CD4-positive, CD25-positive, alpha-beta regulatory T cell (primary cell): ENCODE results near the gene SYNE4. TPM values are rescaled to one million over a fixed set of nuclear protein-coding genes. Genes with fewer than 3 reads are reported as not detected.
A peak's percentile ranks its signal among the peaks of the same experiment; 100 is the strongest.

Experiments used
- ATAC-seq, 2 donors: fragments of 150-1000 bp; cut with Tn5 transposase; one replicate each; pipeline ENCODE4 v1.10.0; 2021; ENCODE audit warnings: low read depth in 2 of 2, moderate number of reproducible peaks in 2 of 2, moderate library complexity in 1 of 2
- DNase-seq, 3 donors: peaks; one replicate each; pipeline versions ENCODE4 v3.0.0 to v3.0.0-alpha.2; 2012 to 2022; ENCODE audit warnings: mixed read lengths in 1 of 3
- H3K27ac ChIP-seq: one replicate; pipeline ENCODE4 v1.7.0; 2013; ENCODE audit warnings: mild to moderate bottlenecking, low read length; ENCODE audit not compliant: insufficient read depth, poor library complexity, severe bottlenecking
- H3K27me3 ChIP-seq: one replicate; pipeline ENCODE4 v1.7.0; 2013; ENCODE audit warnings: low read length; ENCODE audit not compliant: control insufficient read depth, insufficient read depth
- H3K36me3 ChIP-seq: one replicate; pipeline ENCODE4 v1.7.0; 2013; ENCODE audit warnings: mild to moderate bottlenecking, low read length, moderate library complexity; ENCODE audit not compliant: control insufficient read depth, insufficient read depth
- H3K4me1 ChIP-seq: 2 replicates; pipeline ENCODE4 v1.7.0; 2013; ENCODE audit warnings: mild to moderate bottlenecking, low read length; ENCODE audit not compliant: insufficient read depth, control insufficient read depth, poor library complexity, severe bottlenecking
- H3K4me3 ChIP-seq: one replicate; pipeline ENCODE4 v1.7.0; 2013; ENCODE audit warnings: low read depth, mild to moderate bottlenecking, low read length, moderate library complexity
- H3K9me3 ChIP-seq, 2 experiments: 1 replicate in 1 of 2; 2 replicates in 1 of 2; pipeline ENCODE4 v1.7.0; 2013; ENCODE audit warnings: low read length in 2 of 2, mild to moderate bottlenecking in 1 of 2, moderate library complexity in 1 of 2; ENCODE audit not compliant: control insufficient read depth in 2 of 2
- H3K27ac Mint-ChIP-seq, 3 donors: one replicate each; pipeline ENCODE4 v1.8.0; 2020 to 2022; ENCODE audit warnings: mild to moderate bottlenecking in 3 of 3, mixed read lengths in 3 of 3, moderate library complexity in 2 of 3
- H3K27me3 Mint-ChIP-seq: one replicate; pipeline ENCODE4 v1.8.0; 2022; ENCODE audit warnings: mild to moderate bottlenecking, mixed read lengths
- H3K36me3 Mint-ChIP-seq: one replicate; pipeline ENCODE4 v1.8.0; 2020; ENCODE audit warnings: mixed read lengths
- H3K4me1 Mint-ChIP-seq, 4 donors: one replicate each; pipeline ENCODE4 v1.8.0; 2020 to 2022; ENCODE audit warnings: mixed read lengths in 4 of 4, mild to moderate bottlenecking in 1 of 4
- H3K4me3 Mint-ChIP-seq, 4 donors: one replicate each; pipeline ENCODE4 v1.8.0; 2020 to 2022; ENCODE audit warnings: mild to moderate bottlenecking in 4 of 4, mixed read lengths in 4 of 4, moderate library complexity in 3 of 4
- H3K9me3 Mint-ChIP-seq, 7 donors: one replicate each; pipeline ENCODE4 v1.8.0; 2020 to 2022; ENCODE audit warnings: mixed read lengths in 7 of 7, mild to moderate bottlenecking in 3 of 7, moderate library complexity in 2 of 7
- polyA plus RNA-seq, 4 donors: library from polyadenylated mRNA; unstranded; fragments of 300-500 nt; fragmentation: Illumina TruSeq; gene quantifications; one replicate each; pipeline ENCODE4 v1.2.3, GENCODE V29; 2021
- total RNA-seq: library from RNA; stranded (reverse); gene quantifications from one replicate; pipeline ENCODE4 v1.2.3, GENCODE V29; 2022

Gene SYNE4
- total and polyA plus RNA-seq, 5 donors from 2014 or later = 0.40 to 1.5 TPM; not detected in 3

DNA sequence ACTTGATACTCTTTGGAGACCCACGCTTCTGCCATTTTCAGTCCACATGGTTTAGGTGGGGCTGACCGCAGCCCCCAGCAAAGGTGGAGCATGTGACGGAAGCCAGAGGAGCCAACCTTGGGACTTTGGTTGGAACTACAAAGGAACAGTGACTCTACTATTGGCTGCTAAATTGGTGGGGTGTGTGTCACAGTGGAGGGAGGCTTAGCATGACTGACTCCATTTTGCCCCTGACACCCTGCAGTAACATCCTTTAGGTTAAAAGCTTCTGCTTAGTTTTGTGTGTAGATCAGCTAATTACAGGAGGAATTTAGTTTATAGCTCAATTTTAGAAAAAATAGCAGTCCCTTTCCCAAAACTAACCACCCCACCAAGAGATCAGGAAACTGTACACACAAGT, 7.0 kb downstream of the SYNE4 start:
- peaks cover 9 to 42% (median 19%) of the 10 kb centered on the region in 4 donors for H3K4me1 Mint-ChIP-seq
- no peak overlapping the region for H3K27ac ChIP-seq
- H3K36me3 ChIP-seq = peaks cover 10% of the 10 kb centered on the region
- no peaks in the 10 kb centered on the region for H3K9me3 ChIP-seq
- ATAC-seq (no peak), DNase-seq (no peak)
- H3K4me1 ChIP-seq = peaks cover 3% of the 10 kb centered on the region
- no peak overlapping the region for H3K4me3 Mint-ChIP-seq
- no peaks in the 10 kb centered on the region for H3K27me3 ChIP-seq
- peak overlapping the region in 1 of 3 donors; percentile 44 for H3K27ac Mint-ChIP-seq
- H3K27me3 Mint-ChIP-seq = no peaks in the 10 kb centered on the region
- no peaks in the 10 kb centered on the region for H3K9me3 Mint-ChIP-seq
- no peak overlapping the region for H3K4me3 ChIP-seq
- H3K36me3 Mint-ChIP-seq = peaks cover 20% of the 10 kb centered on the region

DNA sequence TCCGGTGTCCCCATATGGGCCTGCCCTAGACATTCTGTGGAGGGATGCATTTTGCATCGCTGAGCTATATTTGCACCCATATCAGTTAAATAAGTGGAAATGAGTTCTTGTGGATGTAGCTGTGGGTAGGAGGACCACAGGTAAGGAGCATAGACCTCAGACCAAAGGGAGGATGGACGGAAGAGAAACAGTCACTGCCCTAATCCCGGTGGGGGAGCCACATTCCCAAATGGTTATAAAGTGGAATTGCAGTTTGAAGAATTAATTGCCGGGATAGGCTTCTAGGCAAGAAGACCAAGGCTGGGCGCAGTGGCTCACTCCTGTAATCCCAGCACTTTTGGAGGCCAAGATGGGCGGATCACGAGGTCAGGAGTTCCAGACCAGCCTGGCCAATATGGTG, 11.8 kb downstream of the SYNE4 start:
- no peaks in the 10 kb centered on the region for H3K9me3 Mint-ChIP-seq
- H3K27me3 Mint-ChIP-seq = no peaks in the 10 kb centered on the region
- Histone ChIP-seq H3K4me3 (no peak overlapping the region), H3K4me1 (peaks cover 23% of the 10 kb centered on the region), H3K9me3 (no peaks in the 10 kb centered on the region), H3K27ac (peak overlapping the region; percentile 35), H3K36me3 (peaks cover 10% of the 10 kb centered on the region), H3K27me3 (no peaks in the 10 kb centered on the region)
- no peak for ATAC-seq
- H3K27ac Mint-ChIP-seq = peak overlapping the region; percentile 87 to 94 (median 91)
- H3K4me3 Mint-ChIP-seq = peak overlapping the region; percentile 87 to 92 (median 91)
- peaks cover 10% of the 10 kb centered on the region for H3K36me3 Mint-ChIP-seq
- peaks cover 9 to 52% (median 31%) of the 10 kb centered on the region in 4 donors for H3K4me1 Mint-ChIP-seq
- no peak for DNase-seq

DNA sequence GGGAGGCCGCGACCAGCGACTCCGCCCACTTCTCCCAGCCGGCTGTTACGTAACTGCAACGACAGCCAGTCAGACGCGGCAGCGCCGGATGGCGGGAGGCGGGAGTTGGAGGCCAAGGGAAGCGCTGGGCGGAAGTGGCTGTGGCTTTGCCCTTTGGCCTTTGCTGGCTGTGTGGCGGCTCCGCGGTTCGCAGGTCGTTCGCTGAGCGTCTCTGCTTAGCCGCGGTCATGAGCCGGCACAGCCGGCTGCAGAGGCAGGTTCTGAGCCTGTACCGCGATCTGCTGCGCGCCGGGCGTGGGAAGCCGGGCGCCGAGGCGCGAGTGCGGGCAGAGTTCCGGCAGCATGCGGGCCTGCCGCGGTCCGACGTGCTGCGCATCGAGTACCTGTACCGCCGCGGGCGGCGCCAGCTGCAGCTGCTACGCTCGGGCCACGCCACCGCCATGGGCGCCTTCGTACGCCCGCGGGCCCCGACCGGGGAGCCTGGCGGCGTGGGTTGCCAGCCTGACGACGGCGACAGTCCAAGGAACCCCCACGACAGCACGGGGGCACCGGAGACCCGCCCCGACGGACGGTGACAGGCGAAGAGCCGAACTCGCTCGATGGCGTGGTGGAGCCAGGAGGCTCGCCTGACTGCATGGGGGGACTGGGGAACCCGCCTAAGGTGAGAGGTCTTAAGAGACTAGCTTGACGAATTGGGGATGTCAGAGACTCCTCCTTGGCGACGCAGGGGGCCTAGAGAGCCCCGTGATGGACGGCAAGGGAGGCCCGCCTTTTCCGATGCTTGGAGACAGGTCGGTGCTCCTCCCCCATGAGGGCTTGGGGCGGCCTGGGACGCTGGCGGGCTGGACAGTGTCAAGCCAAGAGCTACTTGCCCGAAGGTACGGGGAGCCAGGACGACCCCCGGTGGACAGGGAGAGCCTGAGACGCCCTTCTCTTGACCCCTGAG, 13.3 kb downstream of the SYNE4 start, which contains the start of gene SDHAF1:
Gene SDHAF1 (plus strand): TSS at position 141 of the 946 bp plus-strand sequence. CDS start 87 bp downstream, at position 228.
- Mint-ChIP-seq H3K4me1 (peaks cover 4 to 42% (median 28%) of the 10 kb centered on the region in 4 donors), H3K4me3 (peak within 1 kb of the TSS; percentile 91 to 98 (median 95)), H3K27me3 (no peaks in the 10 kb centered on the region), H3K9me3 (no peaks in the 10 kb centered on the region), H3K36me3 (peaks cover 6% of the 10 kb centered on the region), H3K27ac (peak within 1 kb of the TSS; percentile 87 to 99 (median 94))
- H3K9me3 ChIP-seq = no peaks in the 10 kb centered on the region
- peak; percentile 91 to 93 for ATAC-seq
- peaks cover 5% of the 10 kb centered on the region for H3K36me3 ChIP-seq
- peak within 1 kb of the TSS; percentile 75 for H3K27ac ChIP-seq
- H3K4me3 ChIP-seq = peak within 1 kb of the TSS; percentile 80
- peak; percentile 90 to 96 (median 91) for DNase-seq
- H3K27me3 ChIP-seq = no peaks in the 10 kb centered on the region
- H3K4me1 ChIP-seq = peaks cover 23% of the 10 kb centered on the region

DNA sequence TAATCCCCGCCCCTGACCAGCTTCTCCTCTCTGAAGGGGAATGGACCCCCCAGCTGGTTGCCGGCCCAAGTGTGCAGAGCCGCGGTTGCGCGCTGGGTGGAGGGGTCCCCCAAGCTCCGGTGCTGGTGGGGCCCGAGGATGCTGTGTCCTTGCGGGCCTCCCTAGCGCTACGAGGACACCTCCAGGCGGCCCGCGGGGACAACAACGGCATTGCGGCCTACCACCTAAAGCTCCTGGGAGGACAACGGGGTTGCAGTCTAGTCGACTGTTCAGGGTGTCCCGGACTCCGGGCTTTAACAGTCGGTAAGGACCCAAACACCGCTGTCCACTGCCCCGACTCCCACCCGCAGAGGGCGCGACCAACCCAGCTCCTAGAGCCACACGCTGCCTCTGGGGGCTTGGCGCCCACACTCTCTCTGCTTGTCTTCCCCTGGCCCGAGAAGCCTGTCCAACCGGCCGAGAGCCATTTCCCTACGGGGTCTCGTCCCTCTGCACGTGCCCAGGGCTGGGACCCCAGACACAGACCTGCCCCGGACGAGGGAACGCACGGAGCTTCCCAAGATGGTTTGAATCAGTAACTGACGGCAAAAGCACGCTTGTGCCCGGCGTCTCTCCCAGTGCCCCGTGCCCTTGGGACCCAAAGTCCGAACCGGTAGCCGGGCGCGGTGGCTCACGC, 14.6 kb downstream of the SYNE4 start:
- H3K27me3 ChIP-seq = no peaks in the 10 kb centered on the region
- DNase-seq (no peak), ATAC-seq (no peak)
- peaks cover 5% of the 10 kb centered on the region for H3K36me3 ChIP-seq
- Mint-ChIP-seq H3K9me3 (no peaks in the 10 kb centered on the region), H3K27me3 (no peaks in the 10 kb centered on the region), H3K36me3 (peaks cover 6% of the 10 kb centered on the region), H3K4me1 (peaks cover 0 to 33% (median 21%) of the 10 kb centered on the region in 4 donors), H3K4me3 (peak overlapping the region; percentile 84 to 98 (median 92)), H3K27ac (peak overlapping the region in 2 of 3 donors; percentile 90 to 99)
- no peaks in the 10 kb centered on the region for H3K9me3 ChIP-seq
- H3K4me3 ChIP-seq = no peak overlapping the region
- H3K4me1 ChIP-seq = peaks cover 23% of the 10 kb centered on the region
- H3K27ac ChIP-seq = peak overlapping the region; percentile 75

DNA sequence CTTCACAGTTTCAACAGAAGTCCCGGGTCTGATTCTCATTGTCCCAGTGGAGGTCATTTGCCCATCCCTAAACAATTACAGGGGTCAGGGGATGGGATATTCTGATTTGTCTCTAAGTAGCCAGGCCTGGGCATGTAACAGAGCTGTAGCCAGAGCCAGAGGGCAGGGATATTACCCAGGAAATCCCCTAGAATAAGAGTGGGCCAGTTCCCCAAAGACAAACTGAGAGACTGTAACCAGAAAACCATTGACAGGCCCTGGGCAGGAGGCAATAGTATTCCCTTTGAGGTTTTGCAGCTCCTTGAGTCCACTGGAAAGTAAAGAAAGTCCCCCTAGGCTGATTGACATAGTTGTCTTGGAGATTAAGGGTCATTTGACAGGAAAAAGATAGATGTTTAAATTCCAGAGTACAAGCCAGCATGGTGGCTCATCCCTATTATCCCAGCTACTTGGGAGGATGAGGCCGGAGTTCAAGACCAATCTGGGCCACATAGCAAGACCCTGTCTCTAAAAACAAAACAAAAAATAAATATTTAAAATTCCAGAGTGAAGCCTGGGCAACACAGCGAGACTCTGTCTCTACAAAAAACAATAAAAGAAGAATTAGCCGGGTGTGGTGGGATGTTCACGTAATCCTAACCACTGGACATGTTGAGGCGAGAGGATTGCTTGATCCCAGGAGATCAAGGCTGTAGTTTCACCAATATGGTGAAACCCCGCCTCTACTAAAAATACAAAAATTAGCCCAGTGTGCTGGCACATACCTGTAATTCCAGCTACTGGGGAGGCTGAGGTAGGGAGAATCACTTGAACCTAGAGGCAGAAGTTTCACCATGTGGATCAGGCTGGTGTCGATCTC, 15.5 kb downstream of the SYNE4 start:
- ATAC-seq (no peak), DNase-seq (no peak)
- Histone ChIP-seq H3K27me3 (no peaks in the 10 kb centered on the region), H3K4me3 (no peak overlapping the region), H3K27ac (no peak overlapping the region), H3K36me3 (peaks cover 5% of the 10 kb centered on the region), H3K9me3 (no peaks in the 10 kb centered on the region), H3K4me1 (peaks cover 23% of the 10 kb centered on the region)
- H3K4me1 Mint-ChIP-seq = peaks cover 0 to 31% (median 21%) of the 10 kb centered on the region in 4 donors
- peaks cover 0 to 2% (median 0%) of the 10 kb centered on the region in 7 donors for H3K9me3 Mint-ChIP-seq
- peak overlapping the region in 1 of 3 donors; percentile 32 for H3K27ac Mint-ChIP-seq
- peaks cover 7% of the 10 kb centered on the region for H3K27me3 Mint-ChIP-seq
- peak overlapping the region; percentile 26 to 91 (median 56) for H3K4me3 Mint-ChIP-seq
- H3K36me3 Mint-ChIP-seq = peaks cover 6% of the 10 kb centered on the region

DNA sequence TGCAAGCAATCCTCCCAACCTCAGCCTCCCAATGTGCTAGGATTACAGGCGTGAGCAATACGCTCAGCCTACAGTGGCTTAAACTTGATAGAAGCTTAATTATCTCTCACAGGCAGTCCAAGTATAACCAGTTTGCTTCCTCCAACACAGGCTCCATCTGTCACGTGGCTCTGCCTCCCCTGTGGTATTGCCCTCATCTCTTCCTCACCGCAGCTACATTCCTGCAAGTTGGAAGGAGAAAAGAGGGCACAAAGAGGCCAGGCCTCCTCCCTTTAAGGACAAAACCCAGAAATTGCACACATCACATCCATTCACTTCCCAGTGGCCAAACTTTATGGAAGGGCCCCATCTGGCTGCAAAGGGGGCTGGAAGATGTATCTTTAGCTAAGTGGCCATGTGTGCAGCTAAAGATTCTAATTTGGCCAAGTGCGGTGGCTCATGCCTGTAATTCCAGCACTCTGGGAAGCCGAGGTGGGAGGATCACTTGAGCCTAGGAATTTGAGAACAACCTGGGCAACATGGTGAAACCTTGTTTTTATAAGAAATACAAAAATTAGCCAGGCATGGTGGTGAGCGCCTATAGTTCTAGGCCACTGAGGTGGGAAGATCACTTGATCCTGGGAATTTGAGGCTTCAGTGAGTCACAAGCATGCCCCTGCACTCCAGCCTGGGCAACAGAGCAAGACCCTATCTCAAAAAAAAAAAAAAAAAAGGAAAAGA, 16.7 kb downstream of the SYNE4 start:
- DNase-seq = no peak
- H3K4me3 Mint-ChIP-seq = peak overlapping the region; percentile 21 to 77 (median 48)
- H3K27ac ChIP-seq = no peak overlapping the region

More for the DNA sequence above, 16.7 kb downstream of the SYNE4 start:
- Mint-ChIP-seq H3K36me3 (no peaks in the 10 kb centered on the region), H3K27ac (no peak overlapping the region), H3K9me3 (peaks cover 0 to 2% (median 0%) of the 10 kb centered on the region in 7 donors), H3K4me1 (peaks cover 0 to 26% (median 15%) of the 10 kb centered on the region in 4 donors), H3K27me3 (peaks cover 18% of the 10 kb centered on the region)
- H3K4me3 ChIP-seq = no peak overlapping the region
- H3K36me3 ChIP-seq = no peaks in the 10 kb centered on the region
- no peaks in the 10 kb centered on the region for H3K27me3 ChIP-seq
- peaks cover 26% of the 10 kb centered on the region for H3K4me1 ChIP-seq
- H3K9me3 ChIP-seq = no peaks in the 10 kb centered on the region
- no peak for ATAC-seq
